ENCODE data around the gene RAB44.

GRCh38 chr6:36694616-36695015 is 3.0 kb upstream of the RAB44 start:
- TF ChIP-seq EZH2 (IDR thresholded peaks at IDR 0.05; ENCODE audit: insufficient read depth, low read length) (no peak), CTCF (IDR thresholded peaks at IDR 0.05; ENCODE audit: insufficient read depth, low read depth, low read length) (no peak)

All from astrocyte (in vitro differentiated cells and primary cell).